Left ventricle myocardium inferior (tissue), 1 donor: ENCODE measurements around the gene UTRN. TPM values are rescaled to one million over a fixed set of nuclear protein-coding genes. Genes with fewer than 3 reads are reported as not detected.

Experiments used
- DNase-seq: peaks from one replicate; pipeline ENCODE4 v3.0.0-alpha.2; 2020
- H3K27ac ChIP-seq: fragments of 200-600 bp; replicated peaks from 2 replicates; pipeline ENCODE4 v1.8.0; 2021
- H3K27me3 ChIP-seq: fragments of 200-600 bp; 2 replicates; pipeline ENCODE4 v1.8.0; 2021; ENCODE audit warnings: low read depth
- H3K36me3 ChIP-seq: fragments of 200-600 bp; 2 replicates; pipeline ENCODE4 v1.8.0; 2021
- H3K4me1 ChIP-seq: fragments of 200-600 bp; 2 replicates; pipeline ENCODE4 v1.8.0; 2021
- H3K4me3 ChIP-seq: fragments of 200-600 bp; 2 replicates; pipeline ENCODE4 v1.8.0; 2021; ENCODE audit warnings: mild to moderate bottlenecking, moderate library complexity
- H3K9me3 ChIP-seq: fragments of 200-600 bp; replicated peaks from 2 replicates; pipeline ENCODE4 v1.8.0; 2021
- intact Hi-C: fragments of 100-400 bp; cut with micrococcal nuclease; formaldehyde crosslinking; loops from one replicate; pipeline ENCODE4 v1.11.0; 2022
- total RNA-seq: library from RNA; stranded (reverse); fragmentation: NEBNext Ultra II Directional; extraction: Animal tissue kit (Norgen Biotek cat#: 25700); gene quantifications from one replicate; pipeline ENCODE4 v1.2.1, GENCODE V29; 2021
- TF ChIP-seq, protein P1 (sequence below): fragments of 200-600 bp; IDR thresholded peaks from 2 replicates; pipeline ENCODE4 v1.8.0; 2021; ENCODE audit warnings: antibody characterized with exemption, mild to moderate bottlenecking, borderline replicate concordance
- donor health status: DM: no; HTN: yes; CAD: no; lungs with severe emphysema.

UTRN gene
- total RNA-seq, 1 donor from 2014 or later: 68.3 TPM

- intact Hi-C loops: no loop called here
- Histone ChIP-seq H3K27ac (no peak overlapping the region), H3K4me1 (no peaks in the 10 kb centered on the region), H3K4me3 (no peak overlapping the region), H3K27me3 (no peaks in the 10 kb centered on the region), H3K36me3 (no peaks in the 10 kb centered on the region), H3K9me3 (no peaks in the 10 kb centered on the region)
- TF ChIP-seq, protein P1, sequence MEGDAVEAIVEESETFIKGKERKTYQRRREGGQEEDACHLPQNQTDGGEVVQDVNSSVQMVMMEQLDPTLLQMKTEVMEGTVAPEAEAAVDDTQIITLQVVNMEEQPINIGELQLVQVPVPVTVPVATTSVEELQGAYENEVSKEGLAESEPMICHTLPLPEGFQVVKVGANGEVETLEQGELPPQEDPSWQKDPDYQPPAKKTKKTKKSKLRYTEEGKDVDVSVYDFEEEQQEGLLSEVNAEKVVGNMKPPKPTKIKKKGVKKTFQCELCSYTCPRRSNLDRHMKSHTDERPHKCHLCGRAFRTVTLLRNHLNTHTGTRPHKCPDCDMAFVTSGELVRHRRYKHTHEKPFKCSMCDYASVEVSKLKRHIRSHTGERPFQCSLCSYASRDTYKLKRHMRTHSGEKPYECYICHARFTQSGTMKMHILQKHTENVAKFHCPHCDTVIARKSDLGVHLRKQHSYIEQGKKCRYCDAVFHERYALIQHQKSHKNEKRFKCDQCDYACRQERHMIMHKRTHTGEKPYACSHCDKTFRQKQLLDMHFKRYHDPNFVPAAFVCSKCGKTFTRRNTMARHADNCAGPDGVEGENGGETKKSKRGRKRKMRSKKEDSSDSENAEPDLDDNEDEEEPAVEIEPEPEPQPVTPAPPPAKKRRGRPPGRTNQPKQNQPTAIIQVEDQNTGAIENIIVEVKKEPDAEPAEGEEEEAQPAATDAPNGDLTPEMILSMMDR: no peak
- DNase-seq: no peak
Measured at GRCh38 chr6:144277174-144277573, 8.0 kb upstream of the UTRN start.

- H3K4me3 ChIP-seq: no peak overlapping the region
- no peaks in the 10 kb centered on the region for H3K9me3 ChIP-seq
- no peak overlapping the region for H3K27ac ChIP-seq
- H3K4me1 ChIP-seq: no peaks in the 10 kb centered on the region
- H3K27me3 ChIP-seq: no peaks in the 10 kb centered on the region
- TF ChIP-seq, protein P1: no peak
- DNase-seq: no peak
- no peaks in the 10 kb centered on the region for H3K36me3 ChIP-seq
- intact Hi-C loops: no loop called here
Measured at GRCh38 chr6:144277605-144278227, 7.4 kb upstream of the UTRN start.

- no peak overlapping the region for H3K27ac ChIP-seq
- no peak overlapping the region for H3K4me3 ChIP-seq
- H3K27me3 ChIP-seq: no peaks in the 10 kb centered on the region
- no peaks in the 10 kb centered on the region for H3K36me3 ChIP-seq
- TF ChIP-seq, protein P1: no peak
- peaks cover 4% of the 10 kb centered on the region for H3K4me1 ChIP-seq
- no peaks in the 10 kb centered on the region for H3K9me3 ChIP-seq
- no peak for DNase-seq
- intact Hi-C loops: no loop called here
Measured at GRCh38 chr6:144278659-144279314, 6.3 kb upstream of the UTRN start.

DNA sequence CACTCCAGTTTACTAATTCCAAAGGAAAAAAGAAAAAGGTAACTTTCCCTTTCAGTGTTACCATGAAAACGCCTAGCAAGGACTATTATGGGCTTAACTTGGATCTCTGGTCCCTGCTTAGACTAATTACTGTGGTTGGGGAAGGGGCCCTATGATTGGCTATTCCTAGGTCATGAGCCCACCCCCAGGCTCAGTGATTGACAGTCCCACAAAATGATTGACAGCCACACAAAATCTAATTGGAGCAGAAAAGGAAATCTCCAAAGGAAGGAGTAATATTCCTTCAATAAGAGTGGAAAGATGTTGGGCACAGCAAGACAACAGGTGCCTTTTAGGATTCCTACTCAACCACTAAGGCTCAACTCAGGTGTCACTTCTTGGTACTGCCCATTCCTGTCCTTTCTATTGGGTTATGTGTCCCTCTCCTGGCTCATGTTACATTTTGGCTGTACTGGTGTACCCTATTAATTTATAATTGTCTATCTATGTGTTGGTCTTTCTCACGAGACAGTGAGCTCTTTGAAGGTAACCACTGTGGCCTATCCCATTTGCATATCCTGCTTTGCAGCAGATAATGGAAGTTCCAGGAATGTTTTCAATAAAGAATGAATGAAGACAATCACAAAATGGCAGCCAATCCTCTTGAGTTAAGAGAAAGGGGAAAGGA is 5.5 kb upstream of the UTRN start:
- no peak for DNase-seq
- H3K9me3 ChIP-seq: no peaks in the 10 kb centered on the region
- intact Hi-C loops: loop anchor here (5.0 to 10.0 kb wide), 2 partner anchors 62 to 175 kb away; no protein-coding TSS in a partner anchor
- TF ChIP-seq, protein P1: no peak
- H3K27me3 ChIP-seq: no peaks in the 10 kb centered on the region
- no peak overlapping the region for H3K27ac ChIP-seq
- H3K4me3 ChIP-seq: no peak overlapping the region
- H3K36me3 ChIP-seq: no peaks in the 10 kb centered on the region
- H3K4me1 ChIP-seq: peaks cover 11% of the 10 kb centered on the region

DNA sequence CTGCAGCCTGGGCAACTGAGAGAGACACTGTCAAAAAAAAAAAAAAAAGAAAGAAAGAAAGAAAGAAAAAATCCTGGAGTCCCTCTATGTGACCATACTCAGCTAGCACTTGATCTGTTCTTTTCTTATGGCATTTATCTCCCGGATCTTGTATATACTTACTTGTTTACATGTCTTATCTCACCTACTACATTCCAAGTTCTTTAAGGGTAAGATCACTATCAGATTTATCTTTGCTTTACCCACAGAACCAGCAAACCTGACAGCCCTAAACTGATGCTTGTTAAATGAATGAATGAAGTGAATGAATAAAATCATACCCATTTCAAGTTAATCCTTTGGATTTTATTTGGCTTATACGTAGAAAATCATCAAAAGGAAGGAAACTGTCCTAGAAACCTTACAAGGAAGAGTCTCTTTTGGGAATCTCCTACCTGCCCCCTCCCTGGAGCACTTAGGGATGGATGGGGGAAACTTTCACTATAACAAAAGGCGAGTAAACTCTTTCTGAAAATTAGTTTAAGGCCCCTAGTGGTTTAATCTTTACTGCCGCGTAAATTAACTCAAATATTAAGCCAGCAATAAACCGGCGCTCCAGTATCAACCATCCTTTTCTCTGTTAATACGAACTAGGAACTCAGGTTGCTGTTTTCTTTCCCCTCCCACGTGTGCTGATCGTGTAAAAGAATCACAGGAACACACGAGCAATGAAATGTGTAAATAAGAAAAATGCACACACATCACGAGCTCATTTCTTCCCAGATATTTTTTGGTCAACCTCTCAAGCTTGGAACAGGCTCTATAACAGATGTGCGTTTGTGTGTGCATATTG is 1.3 kb upstream of the UTRN start:
- H3K27ac ChIP-seq: peak overlapping the region; percentile 98

More for the DNA sequence above, 1.3 kb upstream of the UTRN start:
- Histone ChIP-seq H3K9me3 (no peaks in the 10 kb centered on the region), H3K4me3 (peak overlapping the region; percentile 96), H3K36me3 (no peaks in the 10 kb centered on the region), H3K4me1 (peaks cover 48% of the 10 kb centered on the region), H3K27me3 (no peaks in the 10 kb centered on the region)
- intact Hi-C loops: loop anchor here (5.0 to 10.0 kb wide), 2 partner anchors 67 to 179 kb away; no protein-coding TSS in a partner anchor
- TF ChIP-seq, protein P1: no peak
- DNase-seq: no peak
